CD4-positive, alpha-beta T cell (primary cell): Measurements from ENCODE around the gene SPACA4. TPM values are rescaled to one million over a fixed set of nuclear protein-coding genes. Genes with fewer than 3 reads are reported as not detected.
A peak's percentile ranks its signal among the peaks of the same experiment; 100 is the strongest.

Experiments used
- ATAC-seq: fragments of 200-7000 bp; cut with Tn5 transposase; one replicate; pipeline ENCODE4 v1.10.0; 2022; ENCODE audit warnings: mild to moderate bottlenecking; ENCODE audit not compliant: poor library complexity
- CTCF ChIA-PET: fragments of 350-600 bp; sonication (Branson Sonifier 250); formaldehyde crosslinking; loops from one replicate; lab custom pipeline; 2021; ENCODE audit warnings: antibody characterized with exemption, inconsistent platforms; lab: Charles Lee
- POLR2A ChIA-PET: fragments of 350-600 bp; sonication (Branson Sonifier 250); formaldehyde crosslinking; loops from one replicate; lab custom pipeline; 2021; ENCODE audit warnings: antibody characterized with exemption, inconsistent platforms; lab: Charles Lee
- DNase-seq, 14 experiments: peaks; one replicate each; pipeline ENCODE4 v3.0.0-alpha.2; 2013 to 2020; ENCODE audit warnings: mixed read lengths in 2 of 14
- H3K27ac ChIP-seq, 2 donors: one replicate each; pipeline versions ENCODE4 v1.5.1 to v1.7.0; 2013; ENCODE audit warnings: low read length in 2 of 2, low read depth in 1 of 2, mild to moderate bottlenecking in 1 of 2
- H3K27me3 ChIP-seq, 2 experiments: 1 replicate in 1 of 2; 2 replicates in 1 of 2; pipeline versions ENCODE4 v1.6.1 to v1.7.0; 2013; ENCODE audit warnings: low read length in 2 of 2, control low read depth in 1 of 2, mild to moderate bottlenecking in 1 of 2, moderate library complexity in 1 of 2; ENCODE audit not compliant: insufficient read depth in 2 of 2, control insufficient read depth in 1 of 2
- H3K36me3 ChIP-seq: one replicate; pipeline ENCODE4 v1.6.1; 2013; ENCODE audit warnings: low read length, control low read depth; ENCODE audit not compliant: insufficient read depth
- H3K4me1 ChIP-seq: one replicate; pipeline ENCODE4 v1.6.1; 2013; ENCODE audit warnings: low read length, control low read depth; ENCODE audit not compliant: insufficient read depth
- H3K4me3 ChIP-seq: one replicate; pipeline ENCODE4 v1.5.1; 2013; ENCODE audit warnings: mild to moderate bottlenecking, low read length, moderate library complexity
- H3K9me3 ChIP-seq, 2 experiments: 1 replicate in 1 of 2; 2 replicates in 1 of 2; pipeline versions ENCODE4 v1.6.1 to v1.7.0; 2013; ENCODE audit warnings: low read length in 2 of 2, mild to moderate bottlenecking in 2 of 2, control low read depth in 1 of 2, moderate library complexity in 1 of 2; ENCODE audit not compliant: control insufficient read depth in 1 of 2, insufficient read depth in 1 of 2
- H3K27ac Mint-ChIP-seq: one replicate; pipeline ENCODE4 v1.8.0; 2020; ENCODE audit warnings: mixed read lengths
- H3K27me3 Mint-ChIP-seq: one replicate; pipeline ENCODE4 v1.8.0; 2021; ENCODE audit warnings: mixed read lengths
- H3K36me3 Mint-ChIP-seq: one replicate; pipeline ENCODE4 v1.8.0; 2021; ENCODE audit warnings: low read depth, mixed read lengths
- H3K4me1 Mint-ChIP-seq: one replicate; pipeline ENCODE4 v1.8.0; 2021; ENCODE audit warnings: low read depth, mixed read lengths
- H3K4me3 Mint-ChIP-seq: one replicate; pipeline ENCODE4 v1.8.0; 2020; ENCODE audit warnings: mild to moderate bottlenecking, mixed read lengths
- H3K9me3 Mint-ChIP-seq: one replicate; pipeline ENCODE4 v1.8.0; 2020; ENCODE audit warnings: mixed read lengths
- CTCF ChIP-seq: fragments of 200-600 bp; IDR thresholded peaks from one replicate; pipeline ENCODE4 v1.8.0; 2022; ENCODE audit warnings: antibody characterized with exemption, mild to moderate bottlenecking
- intact Hi-C, 2 experiments: fragments of 100-400 bp; cut with DNase I in 1 of 2; cut with micrococcal nuclease in 1 of 2; formaldehyde crosslinking; loops; one replicate each; pipeline versions ENCODE4 v1.15.1 to v1.9.0; 2023 to 2025; cut with DNase I, micrococcal nuclease
- polyA plus RNA-seq, 2 donors: library from polyadenylated mRNA; unstranded; fragments of 120-200 nt; gene quantifications; one replicate each; pipeline ENCODE4 v1.2.1, GENCODE V29; 2013
- total RNA-seq, 174 experiments: library from RNA in 2 of 174; stranded (reverse) in 2 of 174; gene quantifications; one replicate each; pipeline ENCODE4 v1.2.3 and lab custom pipeline; 2021 to 2026

SPACA4 gene, protein sequence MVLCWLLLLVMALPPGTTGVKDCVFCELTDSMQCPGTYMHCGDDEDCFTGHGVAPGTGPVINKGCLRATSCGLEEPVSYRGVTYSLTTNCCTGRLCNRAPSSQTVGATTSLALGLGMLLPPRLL
- not detected for total RNA-seq
- polyA plus RNA-seq (2013, experiment 1 of 2), result not detected
- 0.04 TPM for polyA plus RNA-seq (2013, experiment 2 of 2)
- total RNA-seq (lab: John Stamatoyannopoulos, UW), result 0 to 0.08 (median 0) reads per million in 172 experiments

GRCh38 chr19:48606463-48607358 lies at the start of gene SPACA4:
SPACA4 (plus strand) TSS chr19:48606742; CDS start chr19:48606979, 237 bp downstream.
- no peaks in the 10 kb centered on the region for H3K27me3 ChIP-seq
- peaks cover 6% of the 10 kb centered on the region for H3K4me1 ChIP-seq
- Mint-ChIP-seq H3K36me3 (no peaks in the 10 kb centered on the region), H3K4me3 (no peak within 1 kb of the TSS), H3K4me1 (peaks cover 6% of the 10 kb centered on the region), H3K27me3 (no peaks in the 10 kb centered on the region), H3K9me3 (no peaks in the 10 kb centered on the region), H3K27ac (no peak within 1 kb of the TSS)
- ChIA-PET CTCF (interaction anchor here (1.1 kb wide), 1 partner anchor 18 kb away, joined by 3 read pairs; no protein-coding TSS in a partner anchor), POLR2A (no interaction called here)
- intact Hi-C loops, result no loop called here
- no peak within 1 kb of the TSS for H3K4me3 ChIP-seq
- DNase-seq (peak in 1 of 14 experiments; percentile 25), ATAC-seq (no peak)
- no peaks in the 10 kb centered on the region for H3K36me3 ChIP-seq
- TF ChIP-seq CTCF, result no peak
- no peak within 1 kb of the TSS for H3K27ac ChIP-seq
- H3K9me3 ChIP-seq, result no peaks in the 10 kb centered on the region

DNA sequence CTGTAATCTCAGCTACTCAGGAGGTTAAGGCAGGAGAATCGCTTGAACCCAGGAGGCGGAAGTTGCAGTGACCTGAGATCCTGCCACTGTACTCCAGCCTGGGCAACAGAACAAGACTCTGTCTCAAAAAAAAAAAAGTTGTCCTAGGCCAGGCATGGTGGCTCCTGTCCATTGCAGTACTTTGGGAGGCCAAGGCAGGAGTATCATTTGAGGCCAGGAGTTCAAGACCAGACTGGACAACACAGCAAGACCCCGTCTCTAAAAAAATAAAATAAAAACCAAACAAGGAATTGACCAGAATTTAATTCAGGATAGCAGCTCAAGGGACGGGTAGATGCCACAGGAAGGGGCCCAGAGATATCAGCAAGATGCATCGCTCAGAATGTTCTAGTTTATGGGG lies 49.7 kb upstream of the SPACA4 start:
- Histone ChIP-seq H3K9me3 (no peaks in the 10 kb centered on the region), H3K4me3 (no peak overlapping the region), H3K27me3 (peaks cover 0 to 7% of the 10 kb centered on the region in 2 experiments), H3K36me3 (no peaks in the 10 kb centered on the region), H3K4me1 (peaks cover 5% of the 10 kb centered on the region), H3K27ac (no peak overlapping the region)
- H3K27ac Mint-ChIP-seq, result no peak overlapping the region
- no peaks in the 10 kb centered on the region for H3K36me3 Mint-ChIP-seq
- ChIA-PET CTCF (no interaction called here), POLR2A (no interaction called here)
- ATAC-seq, result no peak
- no peaks in the 10 kb centered on the region for H3K4me1 Mint-ChIP-seq
- no peaks in the 10 kb centered on the region for H3K9me3 Mint-ChIP-seq
- no peak overlapping the region for H3K4me3 Mint-ChIP-seq
- no peak for DNase-seq
- intact Hi-C loops, result no loop called here
- peaks cover 14% of the 10 kb centered on the region for H3K27me3 Mint-ChIP-seq
- TF ChIP-seq CTCF, result no peak

GRCh38 chr19:48558018-48558684 lies 48.4 kb upstream of the SPACA4 start:
- H3K36me3 ChIP-seq, result no peaks in the 10 kb centered on the region
- CTCF ChIA-PET, result no interaction called here
- Mint-ChIP-seq H3K27me3 (peaks cover 14% of the 10 kb centered on the region), H3K36me3 (no peaks in the 10 kb centered on the region), H3K4me3 (no peak overlapping the region), H3K4me1 (no peaks in the 10 kb centered on the region), H3K27ac (no peak overlapping the region), H3K9me3 (no peaks in the 10 kb centered on the region)
- ATAC-seq, result no peak
- H3K4me3 ChIP-seq, result no peak overlapping the region
- no peaks in the 10 kb centered on the region for H3K9me3 ChIP-seq
- H3K27ac ChIP-seq, result no peak overlapping the region
- POLR2A ChIA-PET, result no interaction called here
- H3K27me3 ChIP-seq, result peaks cover 0 to 7% of the 10 kb centered on the region in 2 experiments
- peak in 1 of 14 experiments; percentile 15 for DNase-seq
- peaks cover 5% of the 10 kb centered on the region for H3K4me1 ChIP-seq
- TF ChIP-seq CTCF, result no peak
- intact Hi-C loops, result no loop called here
